Dendritic cell treated with granulocyte-macrophage colony-stimulating factor and Interleukin-4, amounts not matched to agents 40 ng/mL and 50 ng/mL, for 4 days (primary cell): ENCODE results near the gene SCFD2.
"Not testable (repeated sequence)": the region's sequence is repeated elsewhere in the genome, so short reads cannot be mapped to it uniquely, and the experiment has no call there.

Experiments used
- H3K27ac Mint-ChIP-seq: one replicate; pipeline ENCODE4 v1.8.0; 2022; ENCODE audit warnings: mild to moderate bottlenecking, mixed read lengths
- H3K27me3 Mint-ChIP-seq: one replicate; pipeline ENCODE4 v1.8.0; 2022; ENCODE audit warnings: mild to moderate bottlenecking, mixed read lengths
- H3K36me3 Mint-ChIP-seq: one replicate; pipeline ENCODE4 v1.8.0; 2022; ENCODE audit warnings: low read depth, mixed read lengths
- H3K4me1 Mint-ChIP-seq: one replicate; pipeline ENCODE4 v1.8.0; 2022; ENCODE audit warnings: low read depth, mixed read lengths
- H3K4me3 Mint-ChIP-seq: one replicate; pipeline ENCODE4 v1.8.0; 2022; ENCODE audit warnings: mild to moderate bottlenecking, moderate library complexity, mixed read lengths
- H3K9me3 Mint-ChIP-seq: one replicate; pipeline ENCODE4 v1.8.0; 2022; ENCODE audit warnings: mixed read lengths
- intact Hi-C: fragments of 100-400 bp; cut with micrococcal nuclease; formaldehyde crosslinking; loops from one replicate; pipeline ENCODE4 v1.15.0; 2022

Gene SCFD2

GRCh38 chr4:53057679-53058078, 308.2 kb downstream of the SCFD2 start:
- Mint-ChIP-seq H3K27me3 (no peaks in the 10 kb centered on the region), H3K4me1 (peaks cover 6% of the 10 kb centered on the region), H3K27ac (no peak overlapping the region), H3K9me3 (no peaks in the 10 kb centered on the region), H3K4me3 (no peak overlapping the region), H3K36me3 (no peaks in the 10 kb centered on the region)
- intact Hi-C loops = no loop called here

GRCh38 chr4:53057108-53057507, 308.8 kb downstream of the SCFD2 start:
- H3K36me3 Mint-ChIP-seq, H3K4me1 Mint-ChIP-seq, H3K27ac Mint-ChIP-seq, intact Hi-C loops, H3K4me3 Mint-ChIP-seq, H3K27me3 Mint-ChIP-seq, H3K9me3 Mint-ChIP-seq: not testable (repeated sequence)

- H3K4me3 Mint-ChIP-seq = no peak overlapping the region
- H3K9me3 Mint-ChIP-seq = no peaks in the 10 kb centered on the region
- peaks cover 6% of the 10 kb centered on the region for H3K4me1 Mint-ChIP-seq
- no peak overlapping the region for H3K27ac Mint-ChIP-seq
- no peaks in the 10 kb centered on the region for H3K27me3 Mint-ChIP-seq
- intact Hi-C loops = no loop called here
- no peaks in the 10 kb centered on the region for H3K36me3 Mint-ChIP-seq
Measured at GRCh38 chr4:53055716-53056403, 310.0 kb downstream of the SCFD2 start.

- Mint-ChIP-seq H3K9me3 (no peaks in the 10 kb centered on the region), H3K4me3 (no peak overlapping the region), H3K27ac (no peak overlapping the region), H3K4me1 (peaks cover 6% of the 10 kb centered on the region), H3K27me3 (no peaks in the 10 kb centered on the region), H3K36me3 (no peaks in the 10 kb centered on the region)
- intact Hi-C loops = no loop called here
Measured at GRCh38 chr4:53055274-53055673, 310.6 kb downstream of the SCFD2 start.

GRCh38 chr4:53050361-53050774, 315.5 kb downstream of the SCFD2 start:
- H3K4me1 Mint-ChIP-seq = no peaks in the 10 kb centered on the region
- no peak overlapping the region for H3K27ac Mint-ChIP-seq
- intact Hi-C loops = no loop called here
- H3K27me3 Mint-ChIP-seq = no peaks in the 10 kb centered on the region
- H3K9me3 Mint-ChIP-seq = no peaks in the 10 kb centered on the region
- H3K4me3 Mint-ChIP-seq = no peak overlapping the region
- no peaks in the 10 kb centered on the region for H3K36me3 Mint-ChIP-seq

- Mint-ChIP-seq H3K4me1 (no peaks in the 10 kb centered on the region), H3K4me3 (no peak overlapping the region), H3K9me3 (no peaks in the 10 kb centered on the region), H3K27ac (no peak overlapping the region), H3K36me3 (no peaks in the 10 kb centered on the region), H3K27me3 (no peaks in the 10 kb centered on the region)
- intact Hi-C loops = no loop called here
Measured at GRCh38 chr4:53049528-53049927, 316.3 kb downstream of the SCFD2 start.

GRCh38 chr4:53044651-53044960, 321.3 kb downstream of the SCFD2 start:
- Mint-ChIP-seq H3K9me3 (no peaks in the 10 kb centered on the region), H3K27ac (no peak overlapping the region), H3K4me1 (peaks cover 4% of the 10 kb centered on the region), H3K27me3 (no peaks in the 10 kb centered on the region), H3K36me3 (no peaks in the 10 kb centered on the region), H3K4me3 (no peak overlapping the region)
- intact Hi-C loops = no loop called here

- Mint-ChIP-seq H3K27ac (no peak overlapping the region), H3K27me3 (no peaks in the 10 kb centered on the region), H3K9me3 (no peaks in the 10 kb centered on the region), H3K4me3 (no peak overlapping the region), H3K4me1 (peaks cover 5% of the 10 kb centered on the region), H3K36me3 (no peaks in the 10 kb centered on the region)
- intact Hi-C loops = no loop called here
Measured at GRCh38 chr4:53043891-53044650, 321.8 kb downstream of the SCFD2 start.

GRCh38 chr4:53043055-53043454, 322.8 kb downstream of the SCFD2 start:
- H3K27me3 Mint-ChIP-seq = no peaks in the 10 kb centered on the region
- H3K36me3 Mint-ChIP-seq = no peaks in the 10 kb centered on the region
- no peaks in the 10 kb centered on the region for H3K9me3 Mint-ChIP-seq
- H3K27ac Mint-ChIP-seq = no peak overlapping the region
- H3K4me1 Mint-ChIP-seq = peaks cover 5% of the 10 kb centered on the region
- intact Hi-C loops = no loop called here
- no peak overlapping the region for H3K4me3 Mint-ChIP-seq

- Mint-ChIP-seq H3K4me3 (no peak overlapping the region), H3K4me1 (peaks cover 5% of the 10 kb centered on the region), H3K9me3 (peaks cover under 1% of the 10 kb centered on the region), H3K27ac (no peak overlapping the region), H3K27me3 (no peaks in the 10 kb centered on the region), H3K36me3 (no peaks in the 10 kb centered on the region)
- intact Hi-C loops = no loop called here
Measured at GRCh38 chr4:53040851-53041250, 325.0 kb downstream of the SCFD2 start.

- Mint-ChIP-seq H3K9me3 (peaks cover 5% of the 10 kb centered on the region), H3K27ac (no peak overlapping the region), H3K4me3 (no peak overlapping the region), H3K36me3 (no peaks in the 10 kb centered on the region), H3K4me1 (peaks cover 5% of the 10 kb centered on the region), H3K27me3 (no peaks in the 10 kb centered on the region)
- intact Hi-C loops = no loop called here
Measured at GRCh38 chr4:53040459-53040815, 325.4 kb downstream of the SCFD2 start.

GRCh38 chr4:53039741-53040458, 326.0 kb downstream of the SCFD2 start:
- Mint-ChIP-seq H3K36me3 (no peaks in the 10 kb centered on the region), H3K4me3 (no peak overlapping the region), H3K9me3 (peaks cover 10% of the 10 kb centered on the region), H3K27ac (no peak overlapping the region), H3K4me1 (peaks cover 5% of the 10 kb centered on the region), H3K27me3 (no peaks in the 10 kb centered on the region)
- intact Hi-C loops = no loop called here

- no peak overlapping the region for H3K27ac Mint-ChIP-seq
- H3K9me3 Mint-ChIP-seq = peaks cover 30% of the 10 kb centered on the region
- no peaks in the 10 kb centered on the region for H3K36me3 Mint-ChIP-seq
- peaks cover 5% of the 10 kb centered on the region for H3K4me1 Mint-ChIP-seq
- intact Hi-C loops = no loop called here
- no peak overlapping the region for H3K4me3 Mint-ChIP-seq
- H3K27me3 Mint-ChIP-seq = no peaks in the 10 kb centered on the region
Measured at GRCh38 chr4:53037892-53038291, 328.0 kb downstream of the SCFD2 start.

GRCh38 chr4:53032908-53033307, 333.0 kb downstream of the SCFD2 start:
- peaks cover 49% of the 10 kb centered on the region for H3K9me3 Mint-ChIP-seq
- H3K4me3 Mint-ChIP-seq, H3K4me1 Mint-ChIP-seq, intact Hi-C loops, H3K36me3 Mint-ChIP-seq, H3K27ac Mint-ChIP-seq, H3K27me3 Mint-ChIP-seq: not testable (repeated sequence)
